ENCODE results near the gene ST6GALNAC6.
A peak's percentile ranks its signal among the peaks of the same experiment; 100 is the strongest.

The ST6GALNAC6 gene

DNA sequence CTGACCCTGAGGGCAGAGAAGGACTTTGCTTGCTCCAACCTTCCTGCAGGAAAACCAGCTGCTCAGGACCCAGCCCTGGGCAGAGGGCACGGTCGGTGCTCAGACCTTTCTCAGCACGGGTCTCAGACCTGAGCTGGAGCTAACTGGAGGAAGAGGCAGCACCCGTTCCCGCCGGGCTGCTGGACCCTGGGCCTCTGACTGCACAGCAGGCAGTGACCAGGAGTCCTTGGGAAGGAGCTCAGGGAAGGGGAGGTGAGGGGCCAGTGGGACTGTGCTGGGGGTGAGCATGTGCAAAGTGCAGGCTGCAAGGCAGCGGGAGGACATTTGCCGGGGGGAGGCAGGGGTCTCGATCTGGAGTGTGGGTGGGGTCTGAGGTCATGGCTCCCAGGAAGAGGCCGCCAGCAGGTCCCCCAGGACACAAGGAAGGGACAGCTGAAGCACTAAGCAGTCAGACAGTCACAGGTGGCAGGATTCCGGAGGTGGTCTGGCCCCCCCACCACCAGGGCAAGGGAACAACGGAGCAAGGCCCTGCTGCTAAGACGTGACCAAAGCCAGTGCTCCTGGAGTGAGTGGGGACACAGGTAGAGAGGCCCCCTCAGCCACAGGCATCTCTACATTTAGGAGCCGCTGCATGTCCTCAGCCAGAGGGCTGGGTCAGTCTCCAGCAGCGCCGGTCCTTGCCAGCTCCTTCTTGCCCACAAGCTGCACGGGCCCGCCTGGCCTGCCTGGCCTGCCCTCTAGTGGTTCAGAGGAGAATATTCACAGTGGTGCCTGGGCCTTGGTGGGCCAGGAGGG is 43.0 kb upstream of the ST6GALNAC6 start:
- H3K79me1 ChIP-seq (ENCODE audit: low read length): peaks cover 2% of the 10 kb centered on the region
- no peak overlapping the region for H3K4me3 ChIP-seq (ENCODE audit: low read depth, low read length)
- no peaks in the 10 kb centered on the region for H3K79me2 ChIP-seq (ENCODE audit: control insufficient read depth, insufficient read depth, low read length, poor library complexity)
- H4K12ac ChIP-seq (ENCODE audit: low read depth, low read length): no peak overlapping the region
- no peak overlapping the region for H2AK5ac ChIP-seq (ENCODE audit: low read length)
- H3K4ac ChIP-seq (ENCODE audit: low read depth, low read length): no peak overlapping the region
- no peak overlapping the region for H2AFZ ChIP-seq (ENCODE audit: insufficient read depth, low read length, poor library complexity)
- H3K9me3 ChIP-seq (ENCODE audit: insufficient read depth, low read depth, low read length): no peaks in the 10 kb centered on the region
- no peak overlapping the region for H3K18ac ChIP-seq (ENCODE audit: low read length)
- H3K36me3 ChIP-seq (ENCODE audit: control insufficient read depth in 1 of 2, insufficient read depth in 2 of 2, low read length in 2 of 2): peaks cover 56 to 59% of the 10 kb centered on the region in 2 experiments
- no peak overlapping the region for H3K4me2 ChIP-seq (ENCODE audit: low read length)
- H3K14ac ChIP-seq (ENCODE audit: low read length): no peak overlapping the region
- H2BK5ac ChIP-seq (ENCODE audit: low read depth, low read length, poor library complexity): no peak overlapping the region
- no peak overlapping the region for H2BK12ac ChIP-seq (ENCODE audit: low read length)
- no peak overlapping the region for H3K9ac ChIP-seq (ENCODE audit: low read length)
- no CpG with 5 or more reads among the region's 18 CpGs for WGBS (ENCODE audit: extremely low coverage, insufficient coverage, insufficient read length)
- no peak overlapping the region for H3K27ac ChIP-seq (ENCODE audit: low read depth, low read length)
- H3K4me1 ChIP-seq (ENCODE audit: control insufficient read depth in 1 of 2, insufficient read depth in 2 of 2, low read length in 2 of 2): peaks cover 4 to 7% of the 10 kb centered on the region in 2 experiments
- H2BK120ac ChIP-seq (ENCODE audit: insufficient read depth, low read length, poor library complexity): no peak overlapping the region
- H3K23ac ChIP-seq (ENCODE audit: low read length): no peak overlapping the region
- H4K8ac ChIP-seq (ENCODE audit: low read depth, low read length): no peak overlapping the region
- DNase-seq: peak in 1 of 2 donors; percentile 73
- no peaks in the 10 kb centered on the region for H3K27me3 ChIP-seq (ENCODE audit: insufficient read depth, low read length)
- H4K91ac ChIP-seq (ENCODE audit: low read depth, low read length): no peak overlapping the region

DNA sequence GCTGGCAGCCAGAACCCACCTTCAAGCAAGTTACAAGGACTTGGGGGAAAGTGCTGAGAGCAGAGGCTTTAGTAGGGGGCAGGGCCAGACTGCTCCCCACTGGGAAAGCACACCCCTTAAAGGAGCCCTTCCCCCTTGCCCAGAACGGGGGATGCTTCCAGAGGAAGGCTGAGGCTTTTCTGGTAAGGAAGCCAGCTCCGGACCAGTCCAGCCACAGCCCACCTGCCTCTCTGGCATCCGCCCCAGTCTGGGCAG is 42.5 kb upstream of the ST6GALNAC6 start:
- Histone ChIP-seq H3K4ac (ENCODE audit: low read depth, low read length) (no peak overlapping the region), H4K8ac (ENCODE audit: low read depth, low read length) (no peak overlapping the region), H3K27ac (ENCODE audit: low read depth, low read length) (no peak overlapping the region), H2AK5ac (ENCODE audit: low read length) (no peak overlapping the region), H2BK120ac (ENCODE audit: insufficient read depth, low read length, poor library complexity) (no peak overlapping the region), H4K91ac (ENCODE audit: low read depth, low read length) (no peak overlapping the region), H2BK12ac (ENCODE audit: low read length) (no peak overlapping the region), H3K14ac (ENCODE audit: low read length) (no peak overlapping the region), H3K36me3 (ENCODE audit: control insufficient read depth in 1 of 2, insufficient read depth in 2 of 2, low read length in 2 of 2) (peaks cover 56 to 59% of the 10 kb centered on the region in 2 experiments), H2AFZ (ENCODE audit: insufficient read depth, low read length, poor library complexity) (no peak overlapping the region), H3K9me3 (ENCODE audit: insufficient read depth, low read depth, low read length) (no peaks in the 10 kb centered on the region), H3K79me2 (ENCODE audit: control insufficient read depth, insufficient read depth, low read length, poor library complexity) (peaks cover 3% of the 10 kb centered on the region), H3K4me2 (ENCODE audit: low read length) (no peak overlapping the region), H3K4me1 (ENCODE audit: control insufficient read depth in 1 of 2, insufficient read depth in 2 of 2, low read length in 2 of 2) (peaks cover 4 to 10% of the 10 kb centered on the region in 2 experiments), H3K9ac (ENCODE audit: low read length) (no peak overlapping the region), H3K18ac (ENCODE audit: low read length) (no peak overlapping the region), H3K23ac (ENCODE audit: low read length) (no peak overlapping the region), H2BK5ac (ENCODE audit: low read depth, low read length, poor library complexity) (no peak overlapping the region), H3K79me1 (ENCODE audit: low read length) (peaks cover 4% of the 10 kb centered on the region), H3K27me3 (ENCODE audit: insufficient read depth, low read length) (no peaks in the 10 kb centered on the region), H3K4me3 (ENCODE audit: low read depth, low read length) (no peak overlapping the region), H4K12ac (ENCODE audit: low read depth, low read length) (no peak overlapping the region)
- no peak for DNase-seq
- WGBS (ENCODE audit: extremely low coverage, insufficient coverage, insufficient read length): no CpG with 5 or more reads among the region's 3 CpGs

DNA sequence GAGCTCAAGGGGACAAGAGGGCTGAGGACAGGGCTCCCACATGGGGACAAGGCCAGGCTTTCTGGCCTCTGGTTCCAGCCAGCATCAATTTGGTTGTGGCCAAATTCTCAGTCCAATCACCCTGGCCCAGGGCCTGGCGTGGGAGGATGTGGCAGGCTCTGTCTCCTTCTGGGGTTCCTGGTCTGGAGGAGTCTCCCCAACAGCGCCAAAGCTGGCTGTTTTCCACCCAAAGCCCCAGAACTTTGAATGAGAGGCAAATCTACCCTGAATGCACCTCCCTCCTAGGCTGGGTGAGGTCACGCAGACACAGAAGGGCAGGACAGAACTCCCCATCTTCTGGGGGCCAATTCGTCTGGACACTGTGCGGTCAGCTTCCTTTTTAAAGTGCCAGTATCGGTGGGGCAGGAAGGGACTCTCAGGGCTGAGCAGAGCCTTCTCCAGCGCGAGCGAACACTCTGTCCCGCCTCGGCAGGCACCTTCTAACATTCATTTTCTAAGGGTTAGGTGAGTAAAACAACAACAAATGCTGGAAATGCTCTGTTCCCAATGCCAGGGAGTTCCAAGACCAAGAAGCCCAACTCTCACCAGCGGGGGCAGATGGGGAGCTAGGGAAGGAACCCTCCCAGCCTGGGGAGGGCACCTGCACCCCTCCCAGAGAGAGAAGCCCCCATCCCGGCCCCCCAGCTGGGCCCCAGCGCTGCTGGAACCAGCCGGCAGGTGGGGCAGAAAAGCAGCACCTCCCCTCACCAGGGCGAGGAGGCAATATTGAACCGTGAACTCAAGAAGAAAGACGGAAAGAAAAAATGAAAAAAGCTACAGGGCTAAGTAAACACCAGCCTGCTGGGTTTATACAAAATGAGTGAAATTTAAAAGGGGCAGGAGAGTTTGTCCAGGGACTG is 41.9 kb upstream of the ST6GALNAC6 start:
- Histone ChIP-seq H3K4me1 (ENCODE audit: control insufficient read depth in 1 of 2, insufficient read depth in 2 of 2, low read length in 2 of 2) (peaks cover 9 to 14% of the 10 kb centered on the region in 2 experiments), H3K27ac (ENCODE audit: low read depth, low read length) (no peak overlapping the region), H3K14ac (ENCODE audit: low read length) (no peak overlapping the region), H3K9me3 (ENCODE audit: insufficient read depth, low read depth, low read length) (no peaks in the 10 kb centered on the region), H2AK5ac (ENCODE audit: low read length) (no peak overlapping the region), H3K36me3 (ENCODE audit: control insufficient read depth in 1 of 2, insufficient read depth in 2 of 2, low read length in 2 of 2) (peaks cover 57 to 58% of the 10 kb centered on the region in 2 experiments), H2AFZ (ENCODE audit: insufficient read depth, low read length, poor library complexity) (no peak overlapping the region), H3K9ac (ENCODE audit: low read length) (no peak overlapping the region), H3K23ac (ENCODE audit: low read length) (no peak overlapping the region), H3K79me2 (ENCODE audit: control insufficient read depth, insufficient read depth, low read length, poor library complexity) (peaks cover 3% of the 10 kb centered on the region), H4K8ac (ENCODE audit: low read depth, low read length) (no peak overlapping the region), H3K4ac (ENCODE audit: low read depth, low read length) (no peak overlapping the region), H2BK5ac (ENCODE audit: low read depth, low read length, poor library complexity) (no peak overlapping the region), H2BK12ac (ENCODE audit: low read length) (no peak overlapping the region), H3K4me3 (ENCODE audit: low read depth, low read length) (no peak overlapping the region), H3K4me2 (ENCODE audit: low read length) (no peak overlapping the region), H3K18ac (ENCODE audit: low read length) (no peak overlapping the region), H2BK120ac (ENCODE audit: insufficient read depth, low read length, poor library complexity) (no peak overlapping the region), H3K27me3 (ENCODE audit: insufficient read depth, low read length) (no peaks in the 10 kb centered on the region), H4K91ac (ENCODE audit: low read depth, low read length) (no peak overlapping the region), H3K79me1 (ENCODE audit: low read length) (peaks cover 4% of the 10 kb centered on the region), H4K12ac (ENCODE audit: low read depth, low read length) (no peak overlapping the region)
- DNase-seq: no peak
- WGBS (ENCODE audit: extremely low coverage, insufficient coverage, insufficient read length): no CpG with 5 or more reads among the region's 18 CpGs

DNA sequence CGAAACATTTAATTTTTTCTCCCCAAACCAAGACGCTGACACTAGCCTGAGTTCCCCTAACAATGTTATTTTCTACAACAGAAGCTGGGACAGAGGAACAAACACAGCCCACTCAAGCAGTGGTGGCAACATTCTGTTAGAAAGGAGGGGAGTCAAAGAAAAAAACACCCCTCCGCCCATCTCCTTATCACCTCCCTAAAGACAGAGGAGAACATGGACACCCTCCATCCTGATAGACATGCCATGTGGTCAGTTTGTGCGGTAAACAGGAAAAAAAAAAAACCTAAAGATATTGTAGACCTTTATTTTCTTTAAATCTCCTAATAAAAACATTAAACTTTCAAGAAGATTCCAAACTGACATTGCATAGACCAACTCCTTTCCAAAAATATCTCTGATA is 41.2 kb upstream of the ST6GALNAC6 start:
- Histone ChIP-seq H3K79me2 (ENCODE audit: control insufficient read depth, insufficient read depth, low read length, poor library complexity) (peaks cover 3% of the 10 kb centered on the region), H2AK5ac (ENCODE audit: low read length) (no peak overlapping the region), H2AFZ (ENCODE audit: insufficient read depth, low read length, poor library complexity) (no peak overlapping the region), H2BK120ac (ENCODE audit: insufficient read depth, low read length, poor library complexity) (no peak overlapping the region), H2BK5ac (ENCODE audit: low read depth, low read length, poor library complexity) (no peak overlapping the region), H3K9ac (ENCODE audit: low read length) (no peak overlapping the region), H3K27ac (ENCODE audit: low read depth, low read length) (no peak overlapping the region), H3K4ac (ENCODE audit: low read depth, low read length) (no peak overlapping the region), H3K4me2 (ENCODE audit: low read length) (no peak overlapping the region), H4K8ac (ENCODE audit: low read depth, low read length) (no peak overlapping the region), H3K14ac (ENCODE audit: low read length) (no peak overlapping the region), H3K36me3 (ENCODE audit: control insufficient read depth in 1 of 2, insufficient read depth in 2 of 2, low read length in 2 of 2) (peaks cover 53 to 57% of the 10 kb centered on the region in 2 experiments), H3K79me1 (ENCODE audit: low read length) (peaks cover 4% of the 10 kb centered on the region), H4K91ac (ENCODE audit: low read depth, low read length) (no peak overlapping the region), H2BK12ac (ENCODE audit: low read length) (no peak overlapping the region), H3K18ac (ENCODE audit: low read length) (no peak overlapping the region), H3K27me3 (ENCODE audit: insufficient read depth, low read length) (no peaks in the 10 kb centered on the region), H3K4me3 (ENCODE audit: low read depth, low read length) (no peak overlapping the region), H3K9me3 (ENCODE audit: insufficient read depth, low read depth, low read length) (no peaks in the 10 kb centered on the region), H3K4me1 (ENCODE audit: control insufficient read depth in 1 of 2, insufficient read depth in 2 of 2, low read length in 2 of 2) (peaks cover 9 to 19% of the 10 kb centered on the region in 2 experiments), H3K23ac (ENCODE audit: low read length) (no peak overlapping the region), H4K12ac (ENCODE audit: low read depth, low read length) (no peak overlapping the region)
- no peak for DNase-seq
- no CpG with 5 or more reads among the region's 4 CpGs for WGBS (ENCODE audit: extremely low coverage, insufficient coverage, insufficient read length)
